HL-60/S4 treated with phorbol 12-myristate 13-acetate at 8.2 ng/mL for 4 days and 3 days (cell line): ENCODE results near the gene SNAI3.

Experiments
- in situ Hi-C: fragments of 300-500 bp; cut with MboI; formaldehyde crosslinking; loops from 2 replicates; pipeline ENCODE4 v1.15.0; 2022; ENCODE audit warnings: low sequenced_read_pairs

Gene SNAI3

DNA sequence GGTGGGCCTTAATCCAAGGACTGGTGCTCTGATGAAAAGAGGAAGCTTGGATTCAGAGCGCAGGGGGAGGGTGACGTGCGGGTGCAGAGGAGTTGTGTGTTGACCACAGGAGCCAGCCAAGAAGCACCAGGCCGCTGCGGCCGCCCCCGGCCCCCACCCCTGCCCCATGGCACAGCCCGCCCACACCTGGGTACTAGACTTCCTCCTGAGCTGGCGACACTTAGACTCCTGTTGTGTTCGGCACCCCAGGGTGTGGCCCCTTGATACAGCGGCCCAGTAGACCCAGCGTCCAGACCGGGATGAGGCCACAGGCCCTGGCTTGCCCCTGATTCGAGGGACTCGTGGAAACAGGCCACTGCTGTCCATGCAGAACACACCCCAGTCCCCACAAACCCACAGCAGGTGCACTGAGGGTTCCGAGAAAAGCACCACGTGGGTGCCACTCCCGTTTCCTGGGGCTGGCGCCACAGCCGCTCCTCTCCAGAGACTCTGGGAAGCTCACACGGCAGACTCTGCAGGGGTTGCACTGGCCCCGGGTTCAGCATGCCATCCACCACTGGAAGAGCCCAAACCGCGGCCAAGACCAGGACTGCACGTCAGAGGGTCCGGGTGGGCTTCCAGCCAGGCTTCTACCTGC lies 5.7 kb upstream of the SNAI3 start:
- in situ Hi-C loops: no loop called here

DNA sequence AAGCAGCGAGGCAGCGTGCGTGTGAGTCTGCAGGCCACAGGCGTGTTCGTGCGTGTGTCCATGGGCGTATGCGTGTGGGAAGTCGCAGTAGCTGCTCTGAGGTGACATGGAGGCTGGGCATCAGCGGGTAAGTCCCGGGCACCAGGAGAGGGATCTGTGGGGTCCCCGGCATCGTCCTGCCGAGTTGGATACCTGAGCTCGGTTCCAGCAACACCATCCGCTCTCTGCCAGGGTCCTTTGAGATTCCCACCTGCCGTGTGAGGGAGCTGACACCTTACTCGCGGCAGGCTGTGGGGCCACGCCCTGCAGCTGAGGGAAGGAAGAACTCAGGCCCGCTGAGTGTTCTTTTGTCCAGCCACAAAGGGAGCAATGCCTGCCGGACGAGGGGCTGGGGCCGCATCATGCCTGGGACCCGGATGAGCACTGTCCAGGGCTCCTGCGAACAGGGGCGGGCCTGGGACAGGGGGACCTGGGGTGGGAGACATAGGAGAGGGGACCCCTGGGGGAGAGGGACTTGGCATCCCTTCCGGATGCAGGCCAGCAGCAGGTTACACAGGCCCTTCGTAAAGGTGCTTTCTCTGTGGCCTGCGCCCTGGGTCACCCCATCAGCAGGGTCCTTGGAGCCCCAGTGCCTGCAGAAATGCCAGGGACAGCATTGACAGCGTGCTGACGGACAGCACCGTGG lies 5.0 kb upstream of the SNAI3 start:
- in situ Hi-C loops: no loop called here

DNA sequence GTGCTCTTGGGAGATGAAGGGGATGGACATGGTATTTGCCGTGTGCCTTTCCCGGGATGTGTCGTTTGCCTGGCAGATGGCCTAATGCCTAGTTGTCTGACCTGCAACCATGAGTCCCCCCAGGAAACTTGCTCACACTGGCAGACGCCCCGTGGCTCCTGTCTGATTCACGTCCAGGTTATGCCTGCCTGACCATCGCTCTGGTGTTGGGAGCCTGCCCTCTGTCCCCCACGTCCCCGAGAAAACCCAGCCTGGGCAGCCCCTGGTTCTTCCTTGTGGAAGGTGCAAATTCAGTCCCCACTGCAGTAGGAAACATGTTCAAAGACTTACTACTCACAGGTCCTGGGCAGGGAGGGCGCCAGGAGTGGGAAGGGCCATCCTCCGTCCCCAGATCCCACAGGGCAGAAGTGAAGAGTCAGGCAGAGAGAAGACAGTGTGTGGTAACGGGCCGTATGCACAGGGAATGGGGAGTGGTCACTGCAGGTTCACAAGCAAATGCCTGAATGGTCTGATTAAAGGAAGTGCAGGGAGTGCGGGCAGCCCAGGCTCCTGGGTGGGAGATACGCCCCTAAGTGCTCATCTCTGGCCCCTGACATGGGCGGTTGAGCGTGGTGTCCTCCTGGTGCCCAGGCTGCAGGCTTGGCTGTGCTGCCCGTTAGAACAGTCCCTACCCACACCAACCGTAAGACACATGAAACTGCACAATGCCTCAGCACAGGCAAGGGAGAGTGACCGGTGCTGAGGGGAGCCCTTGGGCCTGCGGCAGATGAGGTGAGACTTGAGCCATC lies 4.2 kb upstream of the SNAI3 start:
- in situ Hi-C loops: no loop called here

DNA sequence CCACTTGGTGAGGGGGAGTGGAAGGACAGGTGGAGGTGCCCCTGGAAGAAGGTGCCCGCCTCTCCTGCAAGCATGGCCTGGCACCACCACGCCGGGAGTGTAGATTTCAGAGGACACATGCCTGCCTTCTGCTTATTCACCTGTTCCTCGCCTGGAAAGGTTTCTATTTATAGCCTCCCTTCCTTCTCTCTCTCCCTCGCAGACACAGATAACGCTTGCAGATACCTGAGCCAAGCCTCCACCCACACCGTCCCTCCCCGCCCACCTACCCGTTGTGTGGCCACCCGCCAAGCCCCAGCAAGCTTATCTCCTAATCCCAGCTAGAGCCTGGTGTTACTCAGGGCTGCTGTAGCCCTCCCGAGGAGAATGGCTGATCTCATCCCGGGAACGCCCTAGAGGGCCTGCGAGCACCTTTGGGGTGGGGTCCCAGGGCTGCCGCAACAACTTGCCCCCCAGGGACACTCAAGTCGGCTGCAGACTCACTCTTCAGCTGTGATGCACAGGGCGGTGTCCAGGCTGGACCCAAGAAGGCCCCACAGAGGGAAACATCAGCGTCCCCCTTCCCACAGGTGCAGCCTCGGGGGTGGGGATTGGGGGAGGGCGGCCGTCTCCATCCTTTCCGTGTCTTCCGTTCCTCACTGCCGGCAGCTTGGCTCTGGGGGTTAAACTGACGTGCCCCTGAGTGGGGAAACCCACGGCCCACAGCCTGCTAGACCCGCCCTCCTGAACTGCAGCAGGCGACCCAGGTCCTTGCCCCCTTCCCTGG lies 1.9 kb upstream of the SNAI3 start:
- in situ Hi-C loops: no loop called here

DNA sequence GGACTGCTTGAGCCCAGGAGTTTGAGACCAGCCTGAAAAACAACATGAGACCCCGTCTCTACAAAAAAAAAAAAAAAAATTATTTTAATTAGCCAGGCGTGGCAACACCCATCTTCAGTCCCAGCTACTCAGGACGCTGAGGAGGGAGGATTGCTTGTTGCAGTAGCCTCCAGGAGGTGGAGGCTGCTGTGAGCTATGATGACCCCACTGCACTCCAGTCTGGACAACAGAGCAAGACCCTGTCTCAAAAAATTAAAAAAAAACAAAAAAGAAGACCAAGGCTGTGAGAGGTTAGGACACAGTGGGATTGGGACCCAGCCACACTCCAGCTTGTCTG lies 1.3 kb upstream of the SNAI3 start:
- in situ Hi-C loops: no loop called here

DNA sequence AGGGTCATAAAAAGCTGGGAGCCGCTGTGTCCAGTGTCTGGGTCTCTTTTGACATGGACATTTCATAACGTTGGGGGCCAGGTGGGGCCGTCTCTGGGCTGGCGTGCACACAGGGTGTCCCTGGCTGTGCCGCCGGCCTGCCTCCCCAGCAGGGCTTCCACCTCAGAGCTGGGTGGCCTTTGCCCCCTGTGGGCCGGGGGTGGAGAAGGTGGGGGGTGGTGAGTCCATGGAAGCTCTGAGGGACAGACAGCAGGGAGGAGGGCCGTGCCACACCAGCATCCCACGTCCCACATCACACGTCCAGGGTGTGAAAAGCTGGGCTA lies 908 bp upstream of the SNAI3 start:
- in situ Hi-C loops: no loop called here

DNA sequence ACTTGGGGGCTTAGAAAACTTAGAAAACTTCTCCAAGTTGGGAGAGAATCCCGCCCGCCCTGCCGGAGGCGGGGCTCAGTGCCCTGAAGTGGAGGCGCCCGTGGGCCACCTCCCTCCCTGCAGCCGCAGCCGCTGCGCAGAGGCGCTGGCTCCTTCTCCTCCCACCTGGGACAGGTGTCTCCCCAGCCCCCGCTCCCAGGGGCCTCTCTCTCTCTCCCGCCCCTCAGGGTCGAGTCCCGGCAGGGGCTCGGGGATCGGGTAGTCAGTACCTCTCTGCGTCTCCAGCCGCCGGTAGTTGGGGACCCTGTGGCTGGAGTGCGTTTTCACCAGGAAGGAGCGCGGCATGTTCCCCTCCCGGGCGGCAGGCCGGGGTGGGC lies 257 bp downstream of the SNAI3 start:
- in situ Hi-C loops: no loop called here

DNA sequence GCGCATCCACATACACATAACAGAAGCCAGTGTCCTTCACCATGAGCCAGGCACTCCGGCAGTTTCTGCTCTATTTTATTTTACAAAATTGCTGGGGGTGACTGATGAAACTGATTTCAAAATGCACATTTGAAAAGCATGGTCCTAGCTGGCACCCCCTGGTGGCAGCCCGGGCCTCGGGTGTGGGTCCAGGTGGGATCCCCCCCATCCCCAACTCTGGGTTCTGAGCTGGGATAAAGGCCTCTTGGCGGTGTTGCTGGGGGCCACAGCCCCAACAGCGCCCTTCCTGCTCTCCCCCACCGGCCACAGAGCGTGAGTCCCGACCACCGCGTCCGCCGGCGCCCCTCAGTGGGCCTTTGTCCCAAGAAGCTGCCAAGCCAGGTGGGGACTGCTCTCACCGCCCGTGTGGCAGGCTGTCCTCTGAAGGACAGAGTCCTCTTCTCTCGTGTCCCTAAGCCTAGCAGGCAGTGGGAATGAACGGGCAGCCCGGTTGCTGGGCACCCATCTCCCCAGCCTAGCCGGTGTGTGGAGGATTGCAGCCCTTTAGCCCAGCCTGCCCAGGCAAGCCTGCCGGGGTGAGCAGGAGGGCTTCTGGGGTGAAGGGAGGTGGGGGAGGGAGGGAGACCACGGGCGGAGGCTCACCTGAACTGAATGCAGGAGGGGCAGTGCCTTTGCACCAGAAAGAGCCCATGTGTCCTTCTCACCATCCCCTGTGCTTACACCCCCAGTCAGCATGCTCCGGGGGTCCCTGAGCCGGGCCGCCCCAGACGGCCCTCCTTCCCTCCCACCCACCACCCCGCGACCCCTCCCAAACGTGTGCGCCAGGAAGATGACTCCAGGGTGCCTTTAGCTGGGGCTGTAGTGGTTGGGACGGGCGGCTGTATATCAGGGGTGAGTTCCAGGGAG lies 898 bp downstream of the SNAI3 start:
- in situ Hi-C loops: no loop called here

DNA sequence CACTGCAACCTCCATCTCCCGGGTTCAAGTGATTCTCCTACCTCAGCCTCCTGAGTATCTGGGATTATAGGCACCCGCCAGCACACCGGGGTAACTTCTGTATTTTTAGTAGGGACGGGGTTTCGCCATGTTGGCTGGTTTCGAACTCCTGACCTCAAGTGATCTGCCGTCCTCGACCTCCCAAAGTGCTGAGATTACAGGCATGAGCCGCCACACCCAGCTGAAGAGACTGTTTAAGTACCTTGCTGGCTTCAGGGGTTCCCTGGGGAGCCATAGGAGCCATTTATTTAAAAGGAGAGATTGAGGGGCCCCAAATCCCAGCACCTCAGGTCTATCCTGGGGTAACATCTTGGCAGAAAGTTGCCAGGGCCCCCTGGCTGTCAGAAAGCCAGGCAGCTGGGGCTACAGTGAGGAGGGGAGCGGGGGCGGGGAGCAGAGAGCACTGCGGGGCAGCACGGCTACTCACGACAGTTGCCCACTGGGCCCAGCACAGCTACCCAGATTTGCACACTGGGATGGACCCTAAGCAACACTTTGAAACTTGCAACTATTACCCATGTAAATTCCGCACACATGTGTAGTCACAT lies 1.6 kb downstream of the SNAI3 start:
- in situ Hi-C loops: no loop called here

DNA sequence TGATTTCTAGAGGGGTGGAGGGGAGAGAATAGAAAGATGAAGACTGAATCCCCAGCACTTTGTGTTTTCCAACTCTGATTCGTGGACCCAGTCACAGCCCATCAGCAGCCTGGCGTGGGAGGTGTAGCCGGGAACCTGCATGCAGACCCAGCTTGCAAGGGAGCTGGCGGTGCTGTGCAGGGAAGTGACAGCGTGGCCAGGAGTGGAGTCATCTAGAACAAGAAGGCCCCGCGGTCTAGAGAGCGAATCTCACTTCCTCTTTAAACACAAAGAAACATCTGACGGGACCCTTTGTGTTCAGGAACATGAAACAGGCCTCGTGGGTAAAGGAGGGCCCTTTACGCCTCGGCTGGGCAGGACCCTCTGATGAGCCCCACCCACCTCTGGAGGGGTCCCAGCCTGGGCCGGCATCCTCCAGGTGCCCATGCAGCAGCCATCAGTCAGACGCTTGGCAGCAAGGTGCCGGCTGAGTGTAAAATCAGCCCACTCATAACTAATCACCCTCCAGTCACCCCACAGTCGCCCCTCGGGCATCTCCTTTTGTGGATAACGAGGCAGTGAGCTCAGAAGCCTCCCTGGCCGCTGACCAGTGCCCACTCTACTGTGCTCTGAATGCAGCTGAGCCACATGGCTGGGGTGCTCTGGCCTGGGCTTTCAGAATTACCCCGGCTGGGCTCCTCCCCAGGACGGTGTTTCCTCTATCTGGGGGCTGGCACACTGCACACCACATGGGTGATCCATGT lies 4.4 kb downstream of the SNAI3 start:
- in situ Hi-C loops: no loop called here

DNA sequence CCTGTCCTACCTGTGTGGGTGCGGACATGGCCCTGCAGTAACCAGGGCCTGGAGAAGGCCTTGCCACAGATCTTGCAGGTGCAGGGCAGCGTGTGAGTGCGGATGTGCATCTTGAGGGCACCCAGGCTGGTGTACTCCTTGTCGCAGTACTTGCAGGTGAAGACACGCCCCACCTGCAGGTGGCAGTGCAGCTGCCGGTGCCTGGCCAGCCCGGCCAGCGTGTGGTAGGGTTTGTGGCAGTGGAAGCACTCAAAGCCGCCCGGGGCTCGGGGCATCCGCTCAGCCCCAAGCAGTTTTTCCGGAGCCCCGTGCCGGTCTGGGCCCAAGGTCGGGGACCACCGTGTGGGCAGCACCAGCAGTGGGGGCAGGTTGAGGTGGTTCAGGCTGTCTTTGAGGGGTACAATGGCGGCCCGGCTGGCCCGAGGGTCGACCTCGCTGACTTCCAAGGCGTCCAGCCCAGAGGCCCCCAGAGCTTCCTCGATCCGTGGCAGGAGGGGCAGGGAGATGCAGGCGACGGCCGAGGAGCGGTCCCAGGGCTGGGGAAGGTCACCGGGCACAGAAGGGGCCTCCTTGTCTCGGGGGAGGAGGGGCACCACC lies 5.1 kb downstream of the SNAI3 start:
- in situ Hi-C loops: no loop called here

DNA sequence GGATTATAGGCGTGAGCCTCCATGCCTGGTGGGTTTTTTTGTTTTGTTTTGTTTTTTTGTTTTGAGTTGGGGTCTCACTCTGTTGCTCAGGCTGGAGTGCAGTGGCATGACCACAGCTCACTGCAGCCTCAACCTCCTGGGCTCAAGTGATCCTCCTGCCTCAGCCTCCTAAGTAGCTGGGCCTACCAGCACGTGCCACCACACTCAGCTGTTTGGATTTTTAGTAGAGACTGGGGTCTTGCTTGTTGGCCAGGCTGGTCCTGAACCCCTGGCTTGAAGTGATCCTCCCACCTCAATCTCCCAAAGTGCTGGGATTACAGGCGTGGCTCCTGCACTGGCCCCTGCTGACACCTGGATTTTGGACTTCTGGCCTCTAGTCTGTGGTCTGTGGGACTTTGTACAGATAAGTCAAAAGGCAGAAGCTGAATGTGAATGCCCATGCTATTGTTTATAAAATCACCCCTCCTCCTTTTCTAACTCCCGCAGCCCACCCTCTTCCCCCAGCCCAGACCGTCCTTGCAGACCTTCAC lies 5.7 kb downstream of the SNAI3 start:
- in situ Hi-C loops: no loop called here

DNA sequence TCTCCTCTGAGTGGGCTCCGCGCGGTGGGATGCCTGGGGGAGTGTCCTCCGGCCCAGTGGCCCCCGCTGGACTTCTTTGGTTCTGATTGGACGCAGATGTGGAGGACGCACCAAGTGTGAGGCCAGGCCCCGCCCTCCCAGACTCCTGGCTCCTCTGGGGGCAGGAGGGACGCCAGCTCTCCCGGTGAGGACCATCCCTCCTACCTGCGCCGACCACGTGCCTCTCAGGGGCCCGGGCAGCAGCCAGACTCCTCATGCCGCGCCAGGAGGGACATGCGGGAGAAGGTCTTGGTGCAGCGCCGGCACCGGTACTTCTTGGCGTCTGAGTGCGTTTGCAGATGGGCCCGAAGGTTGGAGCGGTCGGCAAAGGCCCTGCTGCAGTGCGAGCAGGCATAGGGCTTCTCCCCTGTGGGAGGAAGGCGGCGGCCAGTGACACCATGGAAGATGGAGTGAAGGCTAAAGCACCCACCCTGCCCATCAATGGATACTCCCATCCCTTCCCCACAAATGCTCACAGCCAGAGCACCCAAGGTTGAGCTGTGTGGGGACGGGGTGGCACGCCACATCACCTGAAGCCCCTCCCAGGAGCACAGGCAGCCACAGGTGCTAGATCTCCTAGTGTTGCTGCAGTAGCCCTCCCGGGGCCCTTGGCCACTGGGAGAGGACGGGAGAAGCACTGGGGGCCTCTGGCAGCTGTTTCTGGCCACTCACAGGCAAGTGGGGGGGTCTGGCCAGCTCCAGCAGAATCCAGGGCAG lies 7.9 kb downstream of the SNAI3 start:
- in situ Hi-C loops: no loop called here

DNA sequence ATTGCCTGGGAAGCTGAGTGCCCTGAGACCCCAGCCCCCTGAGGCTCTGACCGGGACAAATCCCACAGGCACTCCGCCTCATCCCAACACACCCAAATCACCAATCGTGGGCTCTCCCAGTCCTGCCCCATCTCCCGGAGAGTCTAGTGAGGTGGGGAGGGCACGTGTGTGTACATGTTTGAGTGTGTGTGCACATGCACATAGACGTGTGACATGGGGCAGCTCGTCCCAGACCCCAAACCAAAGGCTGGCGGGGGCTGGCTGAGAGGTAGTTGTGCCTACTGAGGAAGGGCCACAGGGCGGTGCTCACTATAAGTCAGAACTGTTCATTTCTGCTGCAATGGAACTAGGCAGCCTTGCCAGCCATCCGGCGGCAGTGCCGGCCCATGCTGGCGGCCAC lies 8.6 kb downstream of the SNAI3 start:
- in situ Hi-C loops: no loop called here

DNA sequence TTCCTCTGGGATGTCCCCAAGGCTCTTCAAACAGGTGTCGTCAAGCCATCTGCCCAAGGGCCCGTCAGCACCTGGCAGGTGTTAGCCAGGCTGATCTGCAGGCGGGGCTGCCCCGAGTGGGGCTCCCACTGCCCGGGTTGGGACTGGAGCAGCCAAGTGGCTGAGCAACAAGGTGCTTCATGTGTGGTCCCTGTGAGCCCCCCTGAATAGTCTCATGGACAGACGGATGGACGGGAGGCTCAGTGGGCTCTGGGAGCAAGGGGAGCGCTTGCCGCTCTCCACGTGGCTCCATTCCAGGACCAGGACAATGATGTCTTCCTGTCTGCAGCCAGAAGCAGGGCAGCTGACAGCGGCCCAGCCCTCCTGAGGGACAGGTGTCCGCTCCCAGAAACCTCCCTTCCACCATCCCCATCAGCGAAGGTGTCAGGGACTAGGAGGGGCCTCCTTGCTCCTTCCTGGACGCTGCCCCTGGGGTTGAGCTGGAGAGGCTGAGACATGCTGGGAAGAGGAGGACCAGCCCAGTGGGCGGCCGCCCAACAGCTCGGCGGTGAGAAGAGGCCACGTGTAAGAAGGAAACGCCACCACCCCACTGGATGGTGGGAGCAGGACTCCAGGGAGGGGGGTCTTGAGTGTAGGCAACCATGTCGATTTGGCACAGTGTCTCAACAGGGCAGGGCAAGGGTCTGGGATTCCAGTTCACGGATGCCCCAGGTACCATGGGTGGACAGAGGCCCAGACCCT lies 9.6 kb downstream of the SNAI3 start:
- in situ Hi-C loops: no loop called here

DNA sequence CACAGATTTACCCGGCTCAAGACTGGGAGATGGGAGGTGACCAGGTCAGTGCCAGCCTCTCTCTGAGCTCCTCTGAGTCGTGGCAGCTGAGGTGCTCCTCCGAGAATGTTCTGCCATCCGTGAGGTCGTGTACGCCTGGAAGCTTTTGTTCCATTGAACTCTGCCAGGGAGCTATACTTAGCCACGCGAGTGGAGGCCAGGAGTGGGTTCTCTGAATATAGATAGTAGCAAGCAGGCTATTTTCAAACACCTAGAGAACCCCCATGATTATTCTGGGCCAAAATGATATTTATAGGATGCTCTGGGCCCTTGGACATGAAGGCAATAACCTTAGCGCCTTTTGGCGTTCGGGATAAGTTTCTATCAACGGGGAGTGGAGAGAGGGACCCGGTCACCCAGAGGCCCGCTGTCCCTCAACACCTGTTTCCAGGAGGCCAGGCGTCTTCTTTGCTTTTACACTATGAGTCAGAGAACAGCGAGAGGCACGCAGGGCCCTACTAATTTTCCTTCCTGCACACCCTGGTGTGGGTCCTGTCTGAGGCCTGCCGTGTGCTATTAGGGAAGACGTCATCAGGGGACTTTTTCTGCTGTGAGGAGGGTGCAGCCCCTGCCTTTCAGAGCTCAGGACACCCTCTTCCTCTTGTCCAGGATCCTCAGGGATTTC lies 12.5 kb downstream of the SNAI3 start:
- in situ Hi-C loops: no loop called here

DNA sequence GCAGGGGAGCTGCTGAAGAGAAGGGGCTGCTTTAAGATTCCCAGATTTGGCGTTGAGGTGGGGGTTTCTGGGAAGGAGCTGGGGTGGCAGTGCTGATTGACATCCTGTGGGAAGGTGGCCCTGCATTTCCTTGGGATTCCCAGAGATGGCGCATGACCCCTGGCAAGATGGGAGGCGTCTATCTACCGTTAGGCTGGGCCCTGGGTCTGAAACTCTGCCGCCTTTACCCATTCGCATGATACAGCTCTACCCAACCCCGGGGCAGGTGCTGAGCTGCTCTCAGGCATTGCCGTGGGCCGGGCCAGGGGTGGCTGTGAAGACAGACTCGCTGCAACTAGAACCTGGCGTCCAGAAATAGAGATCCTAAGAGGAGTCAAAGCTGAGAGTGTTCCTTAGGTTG lies 13.5 kb downstream of the SNAI3 start:
- in situ Hi-C loops: no loop called here
